Measurements from ENCODE around the gene ETV3. TPM values are rescaled to one million over a fixed set of nuclear protein-coding genes. Genes with fewer than 3 reads are reported as not detected.

The ETV3 gene
- total RNA-seq, 1 donor from 2014 or later = 9.6 TPM

DNA sequence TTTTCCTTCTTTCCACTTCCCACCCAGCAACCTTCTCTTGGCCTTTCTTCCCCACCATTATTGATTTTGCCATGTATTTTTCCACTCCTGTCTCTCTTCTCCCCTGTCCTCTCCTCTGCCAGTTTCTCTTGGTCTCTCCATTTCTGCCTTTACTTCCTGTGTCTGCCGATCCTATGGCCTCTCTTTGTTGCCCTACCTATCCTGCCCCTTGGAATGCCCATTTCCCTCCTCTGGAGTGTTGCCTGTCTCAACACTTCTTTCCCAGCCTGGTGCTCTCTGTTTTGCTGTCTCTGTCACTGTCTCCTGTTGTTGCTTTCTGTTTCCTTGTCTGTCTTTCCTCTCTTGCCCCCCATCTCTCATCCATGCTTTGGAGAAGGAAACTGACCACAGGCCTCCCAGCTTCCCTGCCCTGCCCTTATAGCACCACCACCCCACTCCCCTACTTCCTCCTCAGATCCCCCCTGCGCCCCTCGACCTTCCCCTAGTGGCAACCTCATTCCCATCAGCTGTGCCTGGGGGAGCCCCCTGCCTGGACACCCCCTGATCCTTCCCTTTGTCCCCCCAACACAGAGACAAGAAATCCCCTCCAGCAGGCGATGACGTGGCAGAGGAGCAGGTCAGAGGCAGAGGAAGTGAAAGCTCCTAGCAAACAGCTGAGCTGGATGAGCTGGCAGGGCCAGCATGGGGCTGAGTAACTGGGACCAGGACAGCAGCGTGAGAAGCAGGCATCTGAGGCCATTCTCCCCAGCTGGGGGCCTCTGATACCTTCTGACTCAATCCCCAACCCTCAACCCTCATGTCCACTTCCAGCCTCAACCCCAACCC is 32.0 kb downstream of the ETV3 start:
- Histone ChIP-seq H3K27me3 (no peaks in the 10 kb centered on the region), H3K27ac (no peak overlapping the region), H3K4me1 (no peaks in the 10 kb centered on the region), H3K9me3 (no peaks in the 10 kb centered on the region), H3K36me3 (no peaks in the 10 kb centered on the region), H3K4me3 (no peak overlapping the region)
- peak; percentile 24 to 74 for DNase-seq (ENCODE audit: low spot score in 2 of 2)
- TF ChIP-seq, protein P1, sequence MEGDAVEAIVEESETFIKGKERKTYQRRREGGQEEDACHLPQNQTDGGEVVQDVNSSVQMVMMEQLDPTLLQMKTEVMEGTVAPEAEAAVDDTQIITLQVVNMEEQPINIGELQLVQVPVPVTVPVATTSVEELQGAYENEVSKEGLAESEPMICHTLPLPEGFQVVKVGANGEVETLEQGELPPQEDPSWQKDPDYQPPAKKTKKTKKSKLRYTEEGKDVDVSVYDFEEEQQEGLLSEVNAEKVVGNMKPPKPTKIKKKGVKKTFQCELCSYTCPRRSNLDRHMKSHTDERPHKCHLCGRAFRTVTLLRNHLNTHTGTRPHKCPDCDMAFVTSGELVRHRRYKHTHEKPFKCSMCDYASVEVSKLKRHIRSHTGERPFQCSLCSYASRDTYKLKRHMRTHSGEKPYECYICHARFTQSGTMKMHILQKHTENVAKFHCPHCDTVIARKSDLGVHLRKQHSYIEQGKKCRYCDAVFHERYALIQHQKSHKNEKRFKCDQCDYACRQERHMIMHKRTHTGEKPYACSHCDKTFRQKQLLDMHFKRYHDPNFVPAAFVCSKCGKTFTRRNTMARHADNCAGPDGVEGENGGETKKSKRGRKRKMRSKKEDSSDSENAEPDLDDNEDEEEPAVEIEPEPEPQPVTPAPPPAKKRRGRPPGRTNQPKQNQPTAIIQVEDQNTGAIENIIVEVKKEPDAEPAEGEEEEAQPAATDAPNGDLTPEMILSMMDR (IDR thresholded peaks at IDR 0.05) = no peak
- intact Hi-C loops (cut with DNase I) = no loop called here

DNA sequence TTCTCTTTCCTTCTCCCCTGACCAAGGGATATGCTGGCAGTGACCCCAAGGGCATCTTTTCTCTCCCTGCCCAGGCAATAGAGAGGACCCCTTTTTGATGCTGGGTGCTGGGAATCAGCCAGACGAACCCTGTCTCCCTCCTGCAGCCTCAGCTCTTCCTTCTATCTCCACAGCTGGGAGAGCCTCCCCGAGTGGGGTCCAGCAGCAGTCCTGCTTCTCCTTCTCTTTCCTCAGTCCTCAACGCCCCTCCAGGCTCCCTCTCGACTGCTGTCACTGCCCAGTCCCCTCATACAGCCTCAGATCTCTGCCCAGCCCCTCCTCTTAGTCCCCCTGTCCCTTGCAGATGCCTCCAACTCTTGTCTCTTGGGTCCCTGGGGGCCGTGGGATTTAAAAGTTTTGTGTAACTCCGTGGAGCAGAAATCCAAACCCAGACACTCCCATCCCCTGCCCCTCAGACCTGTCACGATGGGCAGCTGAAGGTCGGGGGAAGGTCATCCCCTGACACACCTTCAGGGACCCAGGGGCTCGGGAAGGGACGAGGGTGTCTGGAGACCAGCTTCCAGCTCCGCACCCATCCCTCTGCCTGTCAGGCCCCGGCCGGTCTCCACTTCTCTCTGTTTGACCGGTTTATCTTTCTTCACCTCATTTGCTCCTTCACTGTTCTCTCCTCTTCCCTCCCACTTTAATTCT is 32.8 kb downstream of the ETV3 start:
- no peak overlapping the region for H3K4me3 ChIP-seq
- H3K36me3 ChIP-seq = no peaks in the 10 kb centered on the region
- intact Hi-C loops (cut with DNase I) = no loop called here
- H3K27ac ChIP-seq = no peak overlapping the region
- no peaks in the 10 kb centered on the region for H3K4me1 ChIP-seq
- DNase-seq (ENCODE audit: low spot score in 2 of 2) = no peak
- H3K9me3 ChIP-seq = no peaks in the 10 kb centered on the region
- TF ChIP-seq, protein P1 (IDR thresholded peaks at IDR 0.05) = no peak
- H3K27me3 ChIP-seq = no peaks in the 10 kb centered on the region

DNA sequence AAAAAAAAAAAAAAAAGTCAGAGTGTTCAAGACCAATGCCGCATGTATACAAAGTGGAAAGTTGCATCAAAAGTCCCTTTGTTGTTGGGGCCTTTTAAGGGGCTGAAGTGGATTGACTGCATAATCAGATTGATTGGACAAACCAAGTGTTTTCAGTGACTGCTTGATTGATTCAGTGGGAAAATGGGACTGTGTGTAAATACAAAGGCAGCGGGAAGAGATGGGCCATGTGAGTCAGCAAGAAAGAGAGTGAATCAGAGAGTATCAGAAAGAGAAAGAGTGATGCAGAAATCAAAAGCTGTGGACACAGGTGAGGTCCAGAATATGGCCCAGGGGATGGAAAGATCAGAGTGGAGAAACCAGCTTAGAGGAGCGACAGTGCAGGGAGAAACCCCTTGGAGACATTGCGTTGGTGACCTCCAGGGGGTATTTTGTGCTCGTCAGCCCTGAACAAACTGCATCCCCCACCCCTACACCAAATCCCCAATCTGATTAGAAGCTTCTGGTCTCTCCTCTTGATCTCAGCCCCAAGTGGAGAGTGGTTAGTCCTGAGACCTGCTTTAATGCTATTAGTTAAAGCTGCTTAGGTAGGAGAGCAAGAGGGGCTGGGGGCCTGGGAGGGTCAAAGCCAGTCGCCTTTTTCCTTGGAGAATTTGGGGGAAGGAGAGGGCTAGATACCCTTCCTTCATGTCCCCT is 33.4 kb downstream of the ETV3 start:
- Histone ChIP-seq H3K4me3 (no peak overlapping the region), H3K36me3 (no peaks in the 10 kb centered on the region), H3K4me1 (no peaks in the 10 kb centered on the region), H3K27ac (no peak overlapping the region), H3K27me3 (no peaks in the 10 kb centered on the region), H3K9me3 (no peaks in the 10 kb centered on the region)
- DNase-seq (ENCODE audit: low spot score in 2 of 2) = no peak
- TF ChIP-seq, protein P1 (IDR thresholded peaks at IDR 0.05) = no peak
- intact Hi-C loops (cut with DNase I) = no loop called here

DNA sequence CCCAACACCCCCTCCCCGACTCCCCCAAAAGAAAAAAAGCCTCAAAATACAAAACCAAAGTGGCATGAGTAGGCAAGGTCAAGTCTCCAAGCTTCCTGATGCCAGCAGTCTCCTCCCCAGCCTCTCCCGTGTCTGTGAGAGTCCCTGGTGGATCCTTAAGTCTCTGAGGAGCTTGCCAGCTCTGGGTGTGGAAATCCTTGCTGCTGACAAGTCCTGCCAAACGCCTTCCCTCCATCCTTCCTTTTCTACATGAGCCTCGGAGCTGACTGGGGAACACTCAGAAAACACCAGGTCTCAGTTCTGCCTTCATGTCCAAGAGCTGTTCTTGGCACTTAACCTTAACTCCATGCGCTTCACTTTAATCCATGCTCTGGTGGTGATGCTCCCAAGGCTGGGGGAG is 34.9 kb downstream of the ETV3 start:
- Histone ChIP-seq H3K27me3 (no peaks in the 10 kb centered on the region), H3K9me3 (no peaks in the 10 kb centered on the region), H3K4me3 (no peak overlapping the region), H3K4me1 (no peaks in the 10 kb centered on the region), H3K27ac (no peak overlapping the region), H3K36me3 (no peaks in the 10 kb centered on the region)
- TF ChIP-seq, protein P1 (IDR thresholded peaks at IDR 0.05) = no peak
- DNase-seq (ENCODE audit: low spot score in 2 of 2) = no peak
- intact Hi-C loops (cut with DNase I) = no loop called here

DNA sequence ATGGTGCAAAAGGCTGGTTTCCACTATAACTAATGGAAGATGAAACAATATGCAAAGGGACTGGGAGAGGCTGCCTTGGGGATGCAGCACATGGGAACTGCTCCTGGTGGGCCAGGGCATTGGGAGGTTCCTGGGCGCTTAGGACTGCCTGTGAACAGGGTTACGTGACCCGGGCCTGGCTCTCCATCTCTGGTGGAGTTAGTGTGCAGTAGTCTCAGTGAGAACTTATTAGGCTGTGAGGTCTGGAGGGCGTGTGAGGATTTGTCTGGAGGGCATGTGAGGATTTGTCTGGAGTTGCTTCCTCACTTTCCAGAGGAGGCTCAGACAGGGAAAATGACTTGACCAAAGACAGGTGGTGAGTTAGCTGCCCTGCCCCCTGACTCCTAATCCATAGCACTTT is 37.0 kb downstream of the ETV3 start:
- TF ChIP-seq, protein P1 (IDR thresholded peaks at IDR 0.05) = no peak
- DNase-seq (ENCODE audit: low spot score in 2 of 2) = no peak
- intact Hi-C loops (cut with DNase I) = no loop called here
- Histone ChIP-seq H3K27me3 (no peaks in the 10 kb centered on the region), H3K36me3 (no peaks in the 10 kb centered on the region), H3K4me1 (no peaks in the 10 kb centered on the region), H3K4me3 (no peak overlapping the region), H3K27ac (no peak overlapping the region), H3K9me3 (no peaks in the 10 kb centered on the region)

Measured in ascending aorta (tissue), 2 donors.